Stimulated activated CD8-positive, alpha-beta memory T cell treated with anti-CD3 and anti-CD28 coated beads, Interleukin-15, amount 100 ng/mL, for 4 hours (primary cell): ENCODE measurements around the gene SPATA16.
"Not testable (repeated sequence)": the region's sequence is repeated elsewhere in the genome, so short reads cannot be mapped to it uniquely, and the experiment has no call there.

Experiments used
- DNase-seq, 2 donors: peaks; one replicate each; pipeline ENCODE4 v3.0.0-alpha.2; 2020; ENCODE audit warnings: low read depth in 2 of 2

Gene SPATA16

GRCh38 chr3:173140986-173141385 lies at the start of gene SPATA16:
SPATA16 (minus strand) TSS chr3:173141235; CDS start chr3:173117731, 23,504 bp downstream.
- no peak for DNase-seq

GRCh38 chr3:173183022-173183421 lies 42.0 kb upstream of the SPATA16 start:
- not testable (repeated sequence) for DNase-seq

- DNase-seq, result no peak
Measured at GRCh38 chr3:173173652-173174051, 32.6 kb upstream of the SPATA16 start.

GRCh38 chr3:173159139-173159538 lies 18.1 kb upstream of the SPATA16 start:
- DNase-seq, result not testable (repeated sequence)

- not testable (repeated sequence) for DNase-seq
Measured at GRCh38 chr3:173156533-173156932, 15.5 kb upstream of the SPATA16 start.

- no peak for DNase-seq
Measured at GRCh38 chr3:173153631-173154030, 12.6 kb upstream of the SPATA16 start.

- no peak for DNase-seq
Measured at GRCh38 chr3:173139420-173139819, 1.6 kb downstream of the SPATA16 start.

GRCh38 chr3:173138026-173138425 lies 3.0 kb downstream of the SPATA16 start:
- DNase-seq, result no peak

- DNase-seq, result no peak
Measured at GRCh38 chr3:173135059-173135458, 6.0 kb downstream of the SPATA16 start.

GRCh38 chr3:173128633-173129032 lies 12.4 kb downstream of the SPATA16 start:
- DNase-seq, result no peak

GRCh38 chr3:173111321-173111720 lies 29.7 kb downstream of the SPATA16 start:
- DNase-seq, result no peak

- DNase-seq, result no peak
Measured at GRCh38 chr3:173109143-173109542, 31.9 kb downstream of the SPATA16 start.

- no peak for DNase-seq
Measured at GRCh38 chr3:173103469-173103868, 37.6 kb downstream of the SPATA16 start.

- no peak for DNase-seq
Measured at GRCh38 chr3:173098959-173099358, 42.1 kb downstream of the SPATA16 start.

- no peak for DNase-seq
Measured at GRCh38 chr3:173096994-173097785, 43.8 kb downstream of the SPATA16 start.

GRCh38 chr3:173096140-173096539 lies 44.9 kb downstream of the SPATA16 start:
- DNase-seq, result no peak

- no peak for DNase-seq
Measured at GRCh38 chr3:173092038-173092437, 49.0 kb downstream of the SPATA16 start.

GRCh38 chr3:173090492-173090891 lies 50.5 kb downstream of the SPATA16 start:
- DNase-seq, result no peak

GRCh38 chr3:173089283-173089682 lies 51.8 kb downstream of the SPATA16 start:
- no peak for DNase-seq

- no peak for DNase-seq
Measured at GRCh38 chr3:173078525-173078924, 62.5 kb downstream of the SPATA16 start.

GRCh38 chr3:173066044-173067004 lies 74.7 kb downstream of the SPATA16 start:
- no peak for DNase-seq

- DNase-seq, result no peak
Measured at GRCh38 chr3:173065543-173065981, 75.5 kb downstream of the SPATA16 start.
